HepG2 (cell line): Measurements from ENCODE around the gene KIF2C. TPM values are rescaled to one million over a fixed set of nuclear protein-coding genes. Genes with fewer than 3 reads are reported as not detected.

ENCODE experiments used
- AHR ChIP-seq: IDR thresholded peaks from 2 replicates; pipeline ENCODE4 v1.6.1; 2018; ENCODE audit warnings: missing genetic modification reagents, missing compliant biosample characterization
- AKAP8 ChIP-seq: sonication (generic); formaldehyde crosslinking; IDR thresholded peaks from 2 replicates; pipeline ENCODE4 v1.5.1; 2020; ENCODE audit warnings: mild to moderate bottlenecking, missing genetic modification reagents
- FOXC1 ChIP-seq: sonication (generic); formaldehyde crosslinking; IDR thresholded peaks from 2 replicates; pipeline ENCODE4 v1.8.0; 2022; ENCODE audit warnings: mild to moderate bottlenecking, missing genetic modification reagents, borderline replicate concordance
- HDAC2 ChIP-seq: sonication (generic); formaldehyde crosslinking; IDR thresholded peaks from 2 replicates; pipeline ENCODE4 v1.4.0; 2020; ENCODE audit warnings: missing genetic modification reagents
- HES4 ChIP-seq: sonication (generic); formaldehyde crosslinking; IDR thresholded peaks from 2 replicates; pipeline ENCODE4 v1.9.0; 2021; ENCODE audit warnings: mild to moderate bottlenecking, missing genetic modification reagents, borderline replicate concordance
- MXI1 ChIP-seq: IDR thresholded peaks from 3 replicates; pipeline ENCODE4 v1.6.1; 2012; ENCODE audit warnings: low read depth, low read length, inconsistent platforms, borderline replicate concordance
- NKX3-1 ChIP-seq: sonication (generic); formaldehyde crosslinking; IDR thresholded peaks from 2 replicates; pipeline ENCODE4 v1.5.0; 2020; ENCODE audit warnings: missing genetic modification reagents
- PHF5A ChIP-seq: IDR thresholded peaks from one replicate; pipeline ENCODE4 v1.6.1; 2018; ENCODE audit warnings: low read depth, missing genetic modification reagents; ENCODE audit not compliant: unreplicated experiment
- POGZ ChIP-seq: sonication (generic); formaldehyde crosslinking; IDR thresholded peaks from 2 replicates; pipeline ENCODE4 v1.4.0; 2020; ENCODE audit warnings: mild to moderate bottlenecking, missing genetic modification reagents
- POLR2G ChIP-seq: fragments of 200-400 bp; formaldehyde crosslinking; IDR thresholded peaks from 2 replicates; pipeline ENCODE4 v1.6.1; 2018; ENCODE audit warnings: mild to moderate bottlenecking, low read depth, low read length, moderate library complexity
- PTBP1 ChIP-seq: fragments of 200-400 bp; formaldehyde crosslinking; IDR thresholded peaks from 2 replicates; pipeline ENCODE4 v1.6.1; 2018; ENCODE audit warnings: low read length, low read depth; ENCODE audit not compliant: poor library complexity, severe bottlenecking
- SKI ChIP-seq: fragments of 450-650 bp; IDR thresholded peaks from one replicate; pipeline ENCODE4 v1.6.1; 2018; ENCODE audit warnings: mild to moderate bottlenecking; ENCODE audit not compliant: partially characterized antibody
- STAT5B ChIP-seq: sonication (generic); formaldehyde crosslinking; IDR thresholded peaks from 2 replicates; pipeline ENCODE4 v1.4.0; 2020; ENCODE audit warnings: missing genetic modification reagents
- YEATS4 ChIP-seq: sonication (generic); formaldehyde crosslinking; IDR thresholded peaks from 2 replicates; pipeline ENCODE4 v1.4.0; 2020; ENCODE audit warnings: missing genetic modification reagents, borderline replicate concordance
- ZC3H4 ChIP-seq: sonication (generic); formaldehyde crosslinking; IDR thresholded peaks from 2 replicates; pipeline ENCODE4 v1.4.0; 2020; ENCODE audit warnings: missing genetic modification reagents, borderline replicate concordance
- ZMYM3 ChIP-seq: sonication (generic); formaldehyde crosslinking; IDR thresholded peaks from 2 replicates; pipeline ENCODE4 v1.5.1; 2020; ENCODE audit warnings: mild to moderate bottlenecking, missing genetic modification reagents
- ZNF235 ChIP-seq: sonication (generic); formaldehyde crosslinking; IDR thresholded peaks from 2 replicates; pipeline ENCODE4 v1.8.1; 2023; ENCODE audit warnings: mild to moderate bottlenecking, missing genetic modification reagents, borderline replicate concordance
- ZNF781 ChIP-seq: sonication (generic); formaldehyde crosslinking; IDR thresholded peaks from 2 replicates; pipeline ENCODE4 v1.5.1; 2020; ENCODE audit warnings: borderline replicate concordance, mild to moderate bottlenecking, missing genetic modification reagents; ENCODE audit errors: not compliant biosample characterization
- polyA plus RNA-seq, 8 experiments: library from polyadenylated mRNA; depleted of rRNA in 3 of 8; stranded (reverse) in 7 of 8; unstranded in 1 of 8; fragments of >200 nt; fragmentation: Illumina TruSeq in 4 of 8; extraction: Trizol in 4 of 8; gene quantifications; 2 replicates each; pipeline versions ENCODE4 v1.2.1 to v1.2.3, GENCODE V29; 2011 to 2016; ENCODE audit warnings: low read depth in 4 of 8, missing spikeins in 1 of 8, mixed read lengths in 1 of 8; ENCODE audit not compliant: insufficient read depth in 1 of 8
- total RNA-seq, 5 experiments: library from RNA; depleted of rRNA; stranded (reverse); fragments of >200 nt; fragmentation: Illumina TruSeq; extraction: Trizol; gene quantifications; 2 replicates each; pipeline ENCODE4 v1.2.3, GENCODE V29; 2016; ENCODE audit warnings: low read depth in 1 of 5
- TF ChIP-seq, protein P1 (sequence below): IDR thresholded peaks from 2 replicates; pipeline ENCODE4 v1.6.1; 2016; ENCODE audit warnings: low read depth, missing genetic modification reagents, missing compliant biosample characterization
- TF ChIP-seq, protein P2 (sequence below): sonication (generic); formaldehyde crosslinking; IDR thresholded peaks from 2 replicates; pipeline ENCODE4 v1.4.0; 2020; ENCODE audit warnings: missing genetic modification reagents, borderline replicate concordance

Gene KIF2C
- total and polyA plus RNA-seq, 2 of the 13 experiments (the other 11 are each of a cell fraction or from before 2014, with no cell fraction given): 29.7 to 53.7 TPM

- TF ChIP-seq, protein P1, sequence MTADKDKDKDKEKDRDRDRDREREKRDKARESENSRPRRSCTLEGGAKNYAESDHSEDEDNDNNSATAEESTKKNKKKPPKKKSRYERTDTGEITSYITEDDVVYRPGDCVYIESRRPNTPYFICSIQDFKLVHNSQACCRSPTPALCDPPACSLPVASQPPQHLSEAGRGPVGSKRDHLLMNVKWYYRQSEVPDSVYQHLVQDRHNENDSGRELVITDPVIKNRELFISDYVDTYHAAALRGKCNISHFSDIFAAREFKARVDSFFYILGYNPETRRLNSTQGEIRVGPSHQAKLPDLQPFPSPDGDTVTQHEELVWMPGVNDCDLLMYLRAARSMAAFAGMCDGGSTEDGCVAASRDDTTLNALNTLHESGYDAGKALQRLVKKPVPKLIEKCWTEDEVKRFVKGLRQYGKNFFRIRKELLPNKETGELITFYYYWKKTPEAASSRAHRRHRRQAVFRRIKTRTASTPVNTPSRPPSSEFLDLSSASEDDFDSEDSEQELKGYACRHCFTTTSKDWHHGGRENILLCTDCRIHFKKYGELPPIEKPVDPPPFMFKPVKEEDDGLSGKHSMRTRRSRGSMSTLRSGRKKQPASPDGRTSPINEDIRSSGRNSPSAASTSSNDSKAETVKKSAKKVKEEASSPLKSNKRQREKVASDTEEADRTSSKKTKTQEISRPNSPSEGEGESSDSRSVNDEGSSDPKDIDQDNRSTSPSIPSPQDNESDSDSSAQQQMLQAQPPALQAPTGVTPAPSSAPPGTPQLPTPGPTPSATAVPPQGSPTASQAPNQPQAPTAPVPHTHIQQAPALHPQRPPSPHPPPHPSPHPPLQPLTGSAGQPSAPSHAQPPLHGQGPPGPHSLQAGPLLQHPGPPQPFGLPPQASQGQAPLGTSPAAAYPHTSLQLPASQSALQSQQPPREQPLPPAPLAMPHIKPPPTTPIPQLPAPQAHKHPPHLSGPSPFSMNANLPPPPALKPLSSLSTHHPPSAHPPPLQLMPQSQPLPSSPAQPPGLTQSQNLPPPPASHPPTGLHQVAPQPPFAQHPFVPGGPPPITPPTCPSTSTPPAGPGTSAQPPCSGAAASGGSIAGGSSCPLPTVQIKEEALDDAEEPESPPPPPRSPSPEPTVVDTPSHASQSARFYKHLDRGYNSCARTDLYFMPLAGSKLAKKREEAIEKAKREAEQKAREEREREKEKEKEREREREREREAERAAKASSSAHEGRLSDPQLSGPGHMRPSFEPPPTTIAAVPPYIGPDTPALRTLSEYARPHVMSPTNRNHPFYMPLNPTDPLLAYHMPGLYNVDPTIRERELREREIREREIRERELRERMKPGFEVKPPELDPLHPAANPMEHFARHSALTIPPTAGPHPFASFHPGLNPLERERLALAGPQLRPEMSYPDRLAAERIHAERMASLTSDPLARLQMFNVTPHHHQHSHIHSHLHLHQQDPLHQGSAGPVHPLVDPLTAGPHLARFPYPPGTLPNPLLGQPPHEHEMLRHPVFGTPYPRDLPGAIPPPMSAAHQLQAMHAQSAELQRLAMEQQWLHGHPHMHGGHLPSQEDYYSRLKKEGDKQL (CRISPR knock-in tag): no peak
- no peak for TF ChIP-seq PHF5A
- peak; percentile 68 for TF ChIP-seq HDAC2 (CRISPR knock-in tag)
- TF ChIP-seq, protein P2, sequence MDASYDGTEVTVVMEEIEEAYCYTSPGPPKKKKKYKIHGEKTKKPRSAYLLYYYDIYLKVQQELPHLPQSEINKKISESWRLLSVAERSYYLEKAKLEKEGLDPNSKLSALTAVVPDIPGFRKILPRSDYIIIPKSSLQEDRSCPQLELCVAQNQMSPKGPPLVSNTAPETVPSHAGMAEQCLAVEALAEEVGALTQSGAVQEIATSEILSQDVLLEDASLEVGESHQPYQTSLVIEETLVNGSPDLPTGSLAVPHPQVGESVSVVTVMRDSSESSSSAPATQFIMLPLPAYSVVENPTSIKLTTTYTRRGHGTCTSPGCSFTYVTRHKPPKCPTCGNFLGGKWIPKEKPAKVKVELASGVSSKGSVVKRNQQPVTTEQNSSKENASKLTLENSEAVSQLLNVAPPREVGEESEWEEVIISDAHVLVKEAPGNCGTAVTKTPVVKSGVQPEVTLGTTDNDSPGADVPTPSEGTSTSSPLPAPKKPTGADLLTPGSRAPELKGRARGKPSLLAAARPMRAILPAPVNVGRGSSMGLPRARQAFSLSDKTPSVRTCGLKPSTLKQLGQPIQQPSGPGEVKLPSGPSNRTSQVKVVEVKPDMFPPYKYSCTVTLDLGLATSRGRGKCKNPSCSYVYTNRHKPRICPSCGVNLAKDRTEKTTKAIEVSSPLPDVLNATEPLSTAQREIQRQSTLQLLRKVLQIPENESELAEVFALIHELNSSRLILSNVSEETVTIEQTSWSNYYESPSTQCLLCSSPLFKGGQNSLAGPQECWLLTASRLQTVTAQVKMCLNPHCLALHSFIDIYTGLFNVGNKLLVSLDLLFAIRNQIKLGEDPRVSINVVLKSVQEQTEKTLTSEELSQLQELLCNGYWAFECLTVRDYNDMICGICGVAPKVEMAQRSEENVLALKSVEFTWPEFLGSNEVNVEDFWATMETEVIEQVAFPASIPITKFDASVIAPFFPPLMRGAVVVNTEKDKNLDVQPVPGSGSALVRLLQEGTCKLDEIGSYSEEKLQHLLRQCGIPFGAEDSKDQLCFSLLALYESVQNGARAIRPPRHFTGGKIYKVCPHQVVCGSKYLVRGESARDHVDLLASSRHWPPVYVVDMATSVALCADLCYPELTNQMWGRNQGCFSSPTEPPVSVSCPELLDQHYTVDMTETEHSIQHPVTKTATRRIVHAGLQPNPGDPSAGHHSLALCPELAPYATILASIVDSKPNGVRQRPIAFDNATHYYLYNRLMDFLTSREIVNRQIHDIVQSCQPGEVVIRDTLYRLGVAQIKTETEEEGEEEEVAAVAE: peak; percentile 57; the same call in 1 of the 2 replicates
- peak; percentile 72 for TF ChIP-seq ZNF781 (CRISPR knock-in tag)
- TF ChIP-seq PTBP1: no peak
- peak; percentile 52; the same call in 1 of the 2 replicates for TF ChIP-seq ZMYM3 (CRISPR knock-in tag)
- TF ChIP-seq NKX3-1 (CRISPR knock-in tag): no peak
- no peak for TF ChIP-seq ZC3H4 (CRISPR knock-in tag)
- peak; percentile 92 for TF ChIP-seq SKI
- peak; percentile 51 for TF ChIP-seq POGZ
- TF ChIP-seq STAT5B (CRISPR knock-in tag): no peak
- peak; percentile 98 for TF ChIP-seq POLR2G
- peak; percentile 98 for TF ChIP-seq YEATS4 (CRISPR knock-in tag)
- TF ChIP-seq AHR: no peak
- peak; percentile 51; the same call in 1 of the 2 replicates for TF ChIP-seq AKAP8 (CRISPR knock-in tag)
- TF ChIP-seq HES4: 0 out of 2 replicates have a peak, but pooled peaks have one; percentile 23
- no peak for TF ChIP-seq ZNF235
- TF ChIP-seq MXI1: peak; percentile 92; the same call in 2 of the 3 replicates
- TF ChIP-seq FOXC1: peak; percentile 96
Observed at GRCh38 chr1:44799770-44800584, 60.3 kb downstream of the KIF2C start, which contains the start of gene PLK3 (continued).
